H1 (cell line): ENCODE measurements around the gene CACNA2D1. TPM values are rescaled to one million over a fixed set of nuclear protein-coding genes. Genes with fewer than 3 reads are reported as not detected.

Experiments
- KDM1A ChIP-seq: fragments of 200-600, 300-600 bp; sonication (generic); IDR thresholded peaks from 2 replicates; pipeline ENCODE4 v1.7.1; 2016; ENCODE audit warnings: mild to moderate bottlenecking, low read length, borderline replicate concordance
- NANOG ChIP-seq: IDR thresholded peaks from 2 replicates; pipeline ENCODE4 v1.6.1; 2011; ENCODE audit warnings: low read length, low read depth, mild to moderate bottlenecking, inconsistent platforms; ENCODE audit not compliant: insufficient read depth, poor library complexity, severe bottlenecking
- NRF1 ChIP-seq: IDR thresholded peaks from 2 replicates; pipeline ENCODE4 v1.6.1; 2011; ENCODE audit warnings: mild to moderate bottlenecking, low read depth, low read length, improper control_type of control experiment
- RBBP5 ChIP-seq: IDR thresholded peaks from 2 replicates; pipeline ENCODE4 v1.7.1; 2012; ENCODE audit warnings: low read depth, mild to moderate bottlenecking, inconsistent platforms, low read length, moderate library complexity, borderline replicate concordance
- RNF2 ChIP-seq: fragments of 200-900, 300-1000 bp; sonication (generic); IDR thresholded peaks from 2 replicates; pipeline ENCODE4 v1.7.1; 2016; ENCODE audit warnings: borderline replicate concordance, low read depth, mild to moderate bottlenecking, antibody characterized with exemption, low read length; ENCODE audit not compliant: poor library complexity, severe bottlenecking; ENCODE audit errors: missing control alignments
- SRF ChIP-seq: IDR thresholded peaks from 2 replicates; pipeline ENCODE4 v1.6.1; 2011; ENCODE audit warnings: mild to moderate bottlenecking, low read depth, low read length, moderate library complexity
- polyA plus RNA-seq, 7 experiments: library from polyadenylated mRNA; depleted of rRNA in 3 of 7; stranded (reverse) in 5 of 7; unstranded in 2 of 7; fragments of >200 nt in 5 of 7; fragments of 200-250 nt in 2 of 7; gene quantifications; 1 replicate in 5 of 7; 2 replicates in 1 of 7; 4 replicates in 1 of 7; pipeline versions ENCODE4 v1.2.1 to v1.2.3, GENCODE V29; 2011 to 2013; ENCODE audit warnings: missing spikeins in 2 of 7, mixed read lengths in 2 of 7
- total RNA-seq: library from RNA; stranded (reverse); fragmentation: NEBNext Ultra II Directional; extraction: Animal tissue kit (Norgen Biotek cat#: 25700); gene quantifications from 2 replicates; pipeline ENCODE4 v1.2.1, GENCODE V29; 2021

Gene CACNA2D1
- total and polyA plus RNA-seq, 2 of the 8 experiments (the other 6 are each of a cell fraction or from before 2014, with no cell fraction given) = 4.3 to 27.3 TPM

DNA sequence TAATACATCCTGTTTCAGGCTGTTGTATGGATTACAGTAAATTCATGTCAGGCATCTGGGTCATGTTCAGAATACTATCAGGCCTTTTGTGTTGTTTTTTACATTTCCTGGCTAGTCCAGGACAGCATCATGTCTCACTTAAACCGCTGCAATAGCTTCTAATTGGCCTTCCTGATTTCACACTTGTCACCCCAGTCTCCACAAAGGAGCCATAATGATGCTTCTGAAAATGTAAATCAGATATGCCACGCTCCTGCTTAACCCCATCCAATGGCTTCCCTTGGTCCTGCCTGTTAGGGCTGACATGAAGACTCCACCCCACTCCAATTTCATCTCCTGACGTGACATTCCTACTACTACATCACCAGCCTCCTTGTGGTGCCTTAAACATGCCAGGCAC lies 220.0 kb downstream of the CACNA2D1 start (continued):
- TF ChIP-seq NRF1 = no peak
- no peak for TF ChIP-seq NANOG
- no peak for TF ChIP-seq RNF2
- no peak for TF ChIP-seq RBBP5
- no peak for TF ChIP-seq SRF
- TF ChIP-seq KDM1A = no peak
- TF ChIP-seq, all 59 proteins: peak for 0
